Caki2 (cell line): ENCODE data around the gene TRIM10. TPM values are rescaled to one million over a fixed set of nuclear protein-coding genes. Genes with fewer than 3 reads are reported as not detected.
"Not testable (repeated sequence)": the region's sequence is repeated elsewhere in the genome, so short reads cannot be mapped to it uniquely, and the experiment has no call there.

Experiments used
- DNase-seq: peaks from one replicate; pipeline ENCODE4 v3.0.0-alpha.2; 2015; ENCODE audit warnings: low read depth
- in situ Hi-C: cut with HindIII; loops from 2 replicates; pipeline ENCODE4 v1.10.0; 2016; ENCODE audit warnings: low sequenced_read_pairs, low pct_unique_long_range_greater_than_20kb, mixed read lengths
- total RNA-seq: library from RNA; depleted of rRNA; stranded (reverse); fragments of >200 nt; shearing (Covaris generic); gene quantifications from 2 replicates; pipeline ENCODE4 v1.2.3, GENCODE V29; 2014; ENCODE audit warnings: low replicate concordance

The TRIM10 gene
- total RNA-seq, 1 experiment from 2014 or later, result not detected

- in situ Hi-C loops, result no loop called here
- no peak for DNase-seq
Observed at GRCh38 chr6:30136570-30137286, 24.3 kb downstream of the TRIM10 start.

GRCh38 chr6:30135757-30136156 is 25.3 kb downstream of the TRIM10 start, which contains the start of gene TRIM40:
Gene TRIM40, plus strand, starts transcription at chr6:30136140. Its CDS starts 897 bp downstream, at chr6:30137037.
- in situ Hi-C loops, result no loop called here
- DNase-seq, result no peak

GRCh38 chr6:30135147-30135546 is 25.9 kb downstream of the TRIM10 start:
- no peak for DNase-seq
- in situ Hi-C loops, result no loop called here

- no peak for DNase-seq
- in situ Hi-C loops, result no loop called here
Observed at GRCh38 chr6:30131947-30132497, 29.0 kb downstream of the TRIM10 start.

DNA sequence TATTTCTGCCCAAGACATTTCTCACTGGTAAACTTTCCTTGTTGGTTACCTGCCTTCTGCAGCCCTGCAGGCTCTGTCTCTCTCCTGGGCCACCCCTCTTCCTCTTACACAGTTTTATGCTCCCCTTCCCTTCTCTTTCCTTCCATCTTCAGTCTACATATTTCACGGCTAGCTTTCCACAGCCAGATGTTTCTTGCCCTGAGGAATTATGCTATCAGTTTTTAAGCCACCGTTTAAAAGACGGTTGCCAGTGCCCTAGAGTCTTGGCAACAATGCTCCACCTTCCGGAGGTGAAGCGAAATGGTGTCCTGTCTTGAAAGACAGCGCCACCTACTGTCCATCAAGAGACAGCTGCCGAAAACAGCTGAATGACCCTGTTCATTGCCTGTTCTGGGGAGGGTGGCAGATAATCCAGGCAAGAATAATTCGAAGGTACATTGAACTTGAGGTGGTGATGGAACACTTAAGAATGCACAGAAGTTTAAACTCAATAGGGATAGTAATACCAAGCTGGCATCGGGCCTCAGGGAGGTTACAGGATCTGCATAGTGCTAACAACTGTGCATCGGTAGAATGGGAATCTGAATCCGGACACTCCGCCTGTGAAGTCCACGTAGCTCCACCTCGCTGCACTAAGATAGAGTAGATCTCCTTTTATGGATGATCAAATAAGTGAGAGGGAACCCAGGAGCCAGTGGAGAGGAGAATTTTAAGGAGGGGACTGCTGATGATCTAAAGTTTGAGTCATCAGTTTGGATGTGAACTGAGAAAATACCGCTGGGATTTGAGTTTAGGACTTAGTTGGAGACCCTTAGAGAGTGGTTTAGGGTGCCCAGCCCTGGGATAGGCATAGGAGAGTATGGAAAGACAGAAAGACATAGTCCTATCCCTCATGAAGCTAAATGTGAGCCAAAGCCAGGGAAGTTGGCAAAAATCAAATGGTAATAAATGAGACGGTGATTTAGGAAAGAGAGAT is 29.8 kb downstream of the TRIM10 start:
- peak; percentile 73 for DNase-seq
- in situ Hi-C loops, result no loop called here

GRCh38 chr6:30130179-30130679 is 30.8 kb downstream of the TRIM10 start:
- in situ Hi-C loops, result no loop called here

GRCh38 chr6:30129265-30130178 is 31.5 kb downstream of the TRIM10 start:
- in situ Hi-C loops, result no loop called here
- DNase-seq, result no peak

More at GRCh38 chr6:30130179-30130679, 30.8 kb downstream of the TRIM10 start:
- no peak for DNase-seq

DNA sequence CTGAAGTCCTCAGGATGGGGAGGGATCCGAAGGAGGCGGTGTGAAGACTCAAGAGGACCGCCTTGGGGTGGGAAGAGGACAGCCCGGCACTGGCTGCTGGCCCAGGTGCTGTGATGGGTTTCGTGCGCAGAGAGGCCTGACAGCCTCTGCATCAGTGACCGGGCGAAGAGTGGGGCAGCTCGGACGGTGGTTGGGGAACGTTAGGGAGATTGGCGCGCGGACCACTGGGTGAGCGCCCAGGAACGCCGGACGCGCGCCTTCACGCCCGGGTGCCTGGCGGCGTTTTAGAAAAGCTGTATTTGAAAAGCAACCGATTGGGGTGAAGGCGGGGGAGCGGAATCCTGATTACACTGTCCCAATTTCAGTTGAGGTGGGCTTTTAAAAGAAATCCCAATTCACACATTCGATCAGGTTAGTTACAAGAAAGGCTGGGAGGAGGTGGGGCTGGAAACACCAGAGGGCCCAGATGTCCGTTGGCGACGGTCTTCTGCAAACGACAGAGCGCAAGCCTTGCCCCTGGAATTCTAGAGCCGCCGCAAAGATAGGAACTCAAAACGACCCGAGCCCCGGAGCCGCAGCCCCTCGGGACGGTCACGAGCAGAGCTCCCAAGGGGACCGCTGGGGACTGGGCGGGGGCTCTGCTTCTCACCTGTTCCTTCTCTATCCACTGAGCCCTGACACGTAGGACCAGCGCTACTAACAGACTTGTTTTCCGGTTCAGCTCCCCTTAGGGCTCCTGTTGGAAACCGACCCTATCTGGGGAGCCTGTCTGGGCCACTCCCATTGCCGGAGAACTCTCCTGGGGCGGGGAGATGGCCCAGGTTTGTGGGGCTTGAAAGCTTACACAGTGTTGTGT is 33.5 kb downstream of the TRIM10 start:
- in situ Hi-C loops, result no loop called here
- DNase-seq, result no peak

- in situ Hi-C loops, result no loop called here
- no peak for DNase-seq
Observed at GRCh38 chr6:30122515-30122914, 38.5 kb downstream of the TRIM10 start.

DNA sequence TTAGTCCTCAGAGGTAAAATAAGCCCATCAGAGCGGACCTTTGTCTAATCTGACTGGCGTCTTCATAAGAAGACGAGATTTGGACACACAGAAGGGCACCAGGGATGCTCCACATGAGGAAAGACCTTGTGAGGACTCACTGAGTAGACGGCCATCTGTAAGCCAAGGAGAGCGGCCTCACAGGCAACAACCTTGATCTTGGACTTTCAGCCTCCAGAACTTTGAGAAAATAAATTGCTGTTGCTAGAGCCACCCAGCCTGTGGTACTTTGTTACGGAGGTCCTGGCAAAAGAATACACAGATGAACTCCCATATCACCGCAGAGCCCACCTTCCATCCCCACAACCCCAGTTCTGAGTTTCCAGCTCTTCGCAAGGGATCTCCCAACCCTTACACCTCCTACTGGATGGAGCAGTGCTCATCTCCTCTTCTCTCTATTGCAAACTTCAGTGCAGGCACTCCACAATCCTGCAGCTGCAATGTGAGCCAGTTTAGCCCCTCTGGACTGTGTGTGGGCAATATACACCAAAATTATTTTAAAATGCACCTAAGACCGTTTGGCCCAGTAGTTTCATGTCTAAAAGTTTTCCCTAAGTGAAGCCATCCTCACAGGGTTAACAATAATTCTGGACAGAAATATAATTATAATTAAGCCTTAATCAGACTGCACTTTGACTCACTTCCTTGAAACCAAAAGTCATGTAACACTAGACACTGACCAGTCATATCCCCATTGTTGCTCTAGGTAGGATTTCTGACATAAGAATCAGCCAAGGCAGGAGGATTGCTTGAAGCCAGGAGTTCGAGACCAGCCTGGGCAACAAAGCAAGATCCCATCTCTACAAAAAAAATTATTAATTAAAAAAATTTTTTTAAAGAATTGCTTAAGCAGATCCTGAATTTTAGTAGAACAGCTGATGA is 39.3 kb downstream of the TRIM10 start:
- in situ Hi-C loops, result no loop called here
- no peak for DNase-seq

- in situ Hi-C loops, result not testable (repeated sequence)
Observed at GRCh38 chr6:30118691-30119090, 42.3 kb downstream of the TRIM10 start.

DNA sequence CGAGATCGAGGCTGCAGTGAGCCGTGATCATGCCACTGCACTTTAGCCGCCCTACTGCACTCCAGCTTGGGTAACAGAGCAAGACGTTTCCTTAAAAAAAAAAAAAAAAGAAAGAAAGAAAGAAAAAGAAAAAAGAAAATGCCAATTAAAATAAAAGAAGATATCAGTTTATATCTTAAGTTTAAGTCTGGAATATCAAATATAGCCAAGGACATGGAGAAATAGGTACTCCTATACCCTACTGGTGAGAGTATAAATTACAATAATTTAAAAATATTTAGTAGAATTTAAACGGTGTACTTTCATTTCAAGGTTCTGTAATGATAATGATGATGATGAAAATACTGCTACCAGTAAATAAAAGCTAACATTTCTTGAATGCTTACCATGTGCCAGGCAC is 44.3 kb downstream of the TRIM10 start:
- in situ Hi-C loops, result no loop called here
- DNase-seq, result no peak

More at GRCh38 chr6:30118691-30119090, 42.3 kb downstream of the TRIM10 start:
- DNase-seq, result not testable (repeated sequence)

DNA sequence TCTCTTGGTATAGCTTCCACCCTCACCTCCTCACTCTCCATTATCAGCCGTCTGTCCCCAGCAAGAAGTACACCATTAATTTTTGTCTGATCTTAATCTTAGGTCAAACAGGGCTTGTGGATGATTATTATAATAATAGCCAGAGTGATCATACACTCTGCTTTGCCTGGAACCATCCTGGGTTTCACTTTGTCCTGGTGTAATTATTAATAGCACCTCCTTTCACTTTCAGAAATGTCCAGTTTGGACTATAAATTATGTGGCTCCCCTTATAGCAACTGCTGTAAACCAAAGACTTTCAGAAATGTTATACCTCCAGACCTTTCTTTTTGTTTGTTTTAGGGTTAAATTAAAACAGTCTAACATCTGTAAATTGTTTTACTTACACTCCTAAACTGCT is 47.2 kb downstream of the TRIM10 start:
- DNase-seq, result no peak
- in situ Hi-C loops, result no loop called here

- DNase-seq, result peak; percentile 37
- in situ Hi-C loops, result no loop called here
Observed at GRCh38 chr6:30113003-30113759, 47.8 kb downstream of the TRIM10 start, which contains the start of gene TRIM31. Gene TRIM31, minus strand, starts transcription at chr6:30113090. Its CDS starts 285 bp downstream, at chr6:30112805.

GRCh38 chr6:30112402-30112994 is 48.5 kb downstream of the TRIM10 start:
- in situ Hi-C loops, result no loop called here
- no peak for DNase-seq
